Limb (tissue), 2 donors: Measurements from ENCODE around the gene ZDHHC1.
"Not testable (repeated sequence)": the region's sequence is repeated elsewhere in the genome, so short reads cannot be mapped to it uniquely, and the experiment has no call there.

Experiments
- DNase-seq, 2 donors: peaks; one replicate each; pipeline ENCODE4 v3.0.0-alpha.2; 2016; ENCODE audit errors: extremely low spot score in 2 of 2

The ZDHHC1 gene

GRCh38 chr16:67364600-67365235 lies 51.6 kb downstream of the ZDHHC1 start:
- DNase-seq = no peak

GRCh38 chr16:67361038-67361437 lies 55.2 kb downstream of the ZDHHC1 start:
- DNase-seq = no peak

GRCh38 chr16:67359540-67360269 lies 56.6 kb downstream of the ZDHHC1 start:
- DNase-seq = not testable (repeated sequence)

- DNase-seq = no peak
Observed at GRCh38 chr16:67357561-67357960, 58.7 kb downstream of the ZDHHC1 start.

- DNase-seq = no peak
Observed at GRCh38 chr16:67356396-67356795, 59.9 kb downstream of the ZDHHC1 start.

GRCh38 chr16:67352463-67352862 lies 63.8 kb downstream of the ZDHHC1 start:
- not testable (repeated sequence) for DNase-seq

- DNase-seq = no peak
Observed at GRCh38 chr16:67350324-67350723, 66.0 kb downstream of the ZDHHC1 start.

GRCh38 chr16:67349172-67349571 lies 67.1 kb downstream of the ZDHHC1 start:
- no peak for DNase-seq

GRCh38 chr16:67346341-67346740 lies 69.9 kb downstream of the ZDHHC1 start:
- no peak for DNase-seq

- DNase-seq = no peak
Observed at GRCh38 chr16:67345401-67345800, 70.9 kb downstream of the ZDHHC1 start.
